Measurements from ENCODE around the gene ALB. TPM values are rescaled to one million over a fixed set of nuclear protein-coding genes. Genes with fewer than 3 reads are reported as not detected.

The ALB gene
- total RNA-seq, 1 experiment from 2014 or later, result 21.3 TPM

- in situ Hi-C loops (cut with HindIII; ENCODE audit: low pct_unique_long_range_greater_than_20kb, low sequenced_read_pairs), result no loop called here
- TF ChIP-seq TCF7L2 (IDR thresholded peaks at IDR 0.05; ENCODE audit: low read depth, low read length) (no peak), CTCF (IDR thresholded peaks at IDR 0.05) (no peak), REST (IDR thresholded peaks at IDR 0.05; ENCODE audit: insufficient read depth in 1 of 2, low read depth in 2 of 2, low read length in 1 of 2) (no peak), SIN3A (IDR thresholded peaks at IDR 0.05; ENCODE audit: borderline replicate concordance, insufficient read depth, low read depth, low read length) (no peak), POLR2AphosphoS5 (IDR thresholded peaks at IDR 0.05; ENCODE audit: low read depth, low read length) (no peak)
- no peaks in the 10 kb centered on the region for H3K36me3 ChIP-seq (ENCODE audit: control insufficient read depth, insufficient read depth, low read length)
- no peaks in the 10 kb centered on the region for H3K9me3 ChIP-seq (ENCODE audit: control insufficient read depth, insufficient read depth, low read depth, low read length)
- intact Hi-C loops (cut with micrococcal nuclease; ENCODE audit: unreplicated experiment), result no loop called here
- ChIA-PET CTCF (no interaction called here), POLR2A (no interaction called here)
- ATAC-seq (no peak), DNase-seq (ENCODE audit: low read depth, low spot score) (no peak)
- no peak overlapping the region for H3K27ac ChIP-seq (ENCODE audit: low read length)
- no peaks in the 10 kb centered on the region for H3K4me1 ChIP-seq (ENCODE audit: control insufficient read depth, insufficient read depth, low read length)
- H3K27me3 ChIP-seq (ENCODE audit: control insufficient read depth, insufficient read depth, low read length), result no peaks in the 10 kb centered on the region; the same call in none of the 2 replicates
- BruUV-seq (replicated peaks), result no TSS peak
- H3K4me3 ChIP-seq (ENCODE audit: low read depth in 2 of 2, low read length in 2 of 2), result no peak overlapping the region
Measured at GRCh38 chr4:73408181-73408867, 4.2 kb downstream of the ALB start.

- no peak for TF ChIP-seq SIN3A (IDR thresholded peaks at IDR 0.05; ENCODE audit: borderline replicate concordance, insufficient read depth, low read depth, low read length)
- TF ChIP-seq POLR2AphosphoS5 (IDR thresholded peaks at IDR 0.05; ENCODE audit: low read depth, low read length), result no peak
- no peak for TF ChIP-seq REST (IDR thresholded peaks at IDR 0.05; ENCODE audit: insufficient read depth in 1 of 2, low read depth in 2 of 2, low read length in 1 of 2)
- no peak for TF ChIP-seq CTCF (IDR thresholded peaks at IDR 0.05)
- TF ChIP-seq TCF7L2 (IDR thresholded peaks at IDR 0.05; ENCODE audit: low read depth, low read length), result no peak
- POLR2A ChIA-PET, result interaction anchor here (0.6 kb wide), 1 partner anchor 17 kb away, joined by 3 read pairs; no protein-coding TSS in a partner anchor
- H3K4me3 ChIP-seq (ENCODE audit: low read depth in 2 of 2, low read length in 2 of 2), result no peak overlapping the region
- intact Hi-C loops (cut with micrococcal nuclease; ENCODE audit: unreplicated experiment) (no loop called here), in situ Hi-C loops (cut with HindIII; ENCODE audit: low pct_unique_long_range_greater_than_20kb, low sequenced_read_pairs) (no loop called here)
- no peak for ATAC-seq
- BruUV-seq (replicated peaks), result no TSS peak
- CTCF ChIA-PET, result no interaction called here
- H3K36me3 ChIP-seq (ENCODE audit: control insufficient read depth, insufficient read depth, low read length), result no peaks in the 10 kb centered on the region
- no peaks in the 10 kb centered on the region for H3K9me3 ChIP-seq (ENCODE audit: control insufficient read depth, insufficient read depth, low read depth, low read length)
- no peaks in the 10 kb centered on the region; the same call in none of the 2 replicates for H3K27me3 ChIP-seq (ENCODE audit: control insufficient read depth, insufficient read depth, low read length)
- H3K4me1 ChIP-seq (ENCODE audit: control insufficient read depth, insufficient read depth, low read length), result no peaks in the 10 kb centered on the region
- no peak overlapping the region for H3K27ac ChIP-seq (ENCODE audit: low read length)
- no peak for DNase-seq (ENCODE audit: low read depth, low spot score)
Measured at GRCh38 chr4:73409012-73409862, 5.2 kb downstream of the ALB start.

Data from Panc1 (cell line).